HG02642 (cell line): ENCODE measurements around the gene TIMM44.

ENCODE experiments used
- ATAC-seq: cut with Tn5 transposase; IDR thresholded peaks from one replicate; pipeline ENCODE4 v1.9.1; 2021; ENCODE audit warnings: mild to moderate bottlenecking; ENCODE audit not compliant: unreplicated experiment, poor library complexity

TIMM44 gene

GRCh38 chr19:7916103-7916954 is 27.1 kb downstream of the TIMM44 start:
- ATAC-seq, result no peak

- ATAC-seq, result no peak
Measured at GRCh38 chr19:7915250-7916102, 28.0 kb downstream of the TIMM44 start.

DNA sequence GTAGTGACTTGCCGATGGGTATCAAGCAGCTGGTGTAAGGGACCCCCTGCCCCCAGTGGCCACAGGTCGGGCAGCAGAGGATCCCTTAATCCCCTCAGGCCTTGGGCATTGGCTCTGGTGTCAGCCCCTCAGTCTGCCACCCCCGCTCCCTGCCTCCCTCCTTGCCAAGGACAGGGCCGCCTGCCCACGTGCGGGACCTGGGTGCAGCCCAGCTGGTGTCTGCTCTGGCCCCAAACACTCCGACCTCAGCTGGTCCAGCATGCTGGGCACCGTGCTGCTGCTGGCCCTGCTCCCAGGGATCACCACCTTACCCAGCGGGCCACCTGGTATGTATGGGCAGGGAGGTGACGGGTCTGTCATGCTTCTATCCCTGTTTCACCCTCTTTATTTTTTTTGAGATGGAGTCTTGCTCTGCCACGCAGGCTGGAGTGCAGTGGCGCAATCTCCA is 28.8 kb downstream of the TIMM44 start, which contains the start of gene TGFBR3L:
TGFBR3L (plus strand) TSS at position 233 of the 448 bp plus-strand sequence.
- ATAC-seq, result no peak

DNA sequence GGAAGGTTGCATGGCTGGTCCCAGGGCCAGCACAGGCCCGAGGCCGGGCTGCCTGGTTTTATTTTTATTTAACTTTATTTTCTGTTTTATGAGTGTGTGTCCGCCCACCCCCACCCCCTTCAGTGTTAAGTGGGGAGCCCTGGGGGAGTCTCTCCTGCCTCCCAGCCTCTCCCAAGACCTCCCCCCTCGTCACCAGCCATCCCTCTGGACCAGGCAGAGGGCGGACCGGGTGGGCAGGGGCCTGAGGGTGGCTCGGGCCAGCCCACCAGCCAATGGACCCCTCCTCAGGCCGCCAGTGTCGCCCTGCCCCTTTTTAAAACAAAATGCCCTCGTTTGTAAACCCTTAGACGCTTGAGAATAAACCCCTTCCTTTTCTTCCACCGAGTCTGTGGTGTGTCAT is 29.4 kb downstream of the TIMM44 start:
- no peak for ATAC-seq

- no peak for ATAC-seq
Measured at GRCh38 chr19:7913652-7914051, 29.8 kb downstream of the TIMM44 start.

DNA sequence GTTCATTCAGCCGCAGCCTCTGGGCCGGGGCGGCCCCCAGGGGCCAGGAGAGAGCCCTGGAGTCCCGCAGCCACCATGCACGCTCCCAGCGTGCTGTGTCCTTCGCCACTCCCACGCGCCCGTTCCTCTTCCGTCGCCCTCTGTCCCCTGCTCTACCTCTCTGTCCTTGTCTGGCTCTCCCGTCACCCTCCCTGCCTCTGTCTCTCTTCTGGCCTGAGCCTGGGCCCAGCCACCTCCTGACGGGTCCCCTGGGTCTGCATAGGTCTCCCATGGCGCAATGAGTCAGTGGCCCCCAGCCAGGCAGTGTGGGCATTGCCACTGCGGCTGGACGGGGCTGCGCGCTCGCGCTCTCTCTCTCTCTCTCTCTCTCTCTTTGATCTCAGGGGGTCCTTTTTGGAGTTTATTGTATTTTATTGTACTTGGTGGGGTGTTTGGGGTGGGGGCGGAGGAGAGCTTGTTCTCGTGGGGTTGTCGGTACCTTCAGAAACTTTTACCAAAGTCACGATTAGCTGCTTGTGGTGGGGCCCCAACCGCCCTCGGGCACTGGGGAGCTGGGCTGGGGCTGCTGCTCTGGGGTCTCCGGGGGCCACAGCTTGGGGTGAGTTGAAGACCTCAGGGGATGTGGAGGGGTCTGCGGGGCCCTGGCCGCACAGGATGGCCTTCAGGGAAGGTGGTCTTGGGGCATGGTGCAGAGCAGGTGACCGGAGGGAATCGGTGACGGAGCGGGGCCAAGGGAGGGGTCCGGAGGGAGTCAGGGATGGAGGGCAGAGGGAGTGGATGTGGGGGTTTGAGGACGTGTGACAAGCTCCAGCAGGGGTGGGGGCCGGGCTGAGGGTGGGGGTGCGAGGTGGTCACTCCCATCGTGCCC is 30.5 kb downstream of the TIMM44 start:
- ATAC-seq, result no peak

DNA sequence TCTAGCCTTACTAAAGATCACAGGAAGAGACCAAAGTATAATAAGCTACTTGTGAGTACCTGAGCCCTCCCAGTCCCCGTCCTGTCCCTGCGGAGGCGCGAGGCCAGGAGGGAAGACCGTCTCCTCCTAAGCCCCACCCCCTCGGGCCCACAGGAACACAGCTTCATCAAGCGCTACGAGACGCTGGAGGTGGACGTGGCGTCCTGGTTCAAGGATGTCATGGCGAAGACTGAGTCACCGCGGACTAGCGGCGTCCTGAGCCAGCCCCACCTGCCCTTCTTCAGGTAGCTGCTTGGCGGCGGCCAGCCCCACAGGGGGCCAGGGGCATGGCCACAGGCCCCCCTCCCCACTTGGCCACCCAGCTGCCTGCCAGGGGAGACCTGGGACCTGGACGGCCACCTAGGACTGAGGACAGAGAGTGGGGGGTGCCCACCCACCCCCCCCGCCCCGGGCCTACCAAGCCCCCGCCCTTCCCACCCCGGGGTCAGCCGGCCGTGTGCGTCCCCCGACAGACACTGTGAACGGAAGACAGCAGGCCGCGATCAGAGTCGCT is 31.2 kb downstream of the TIMM44 start:
- no peak for ATAC-seq

DNA sequence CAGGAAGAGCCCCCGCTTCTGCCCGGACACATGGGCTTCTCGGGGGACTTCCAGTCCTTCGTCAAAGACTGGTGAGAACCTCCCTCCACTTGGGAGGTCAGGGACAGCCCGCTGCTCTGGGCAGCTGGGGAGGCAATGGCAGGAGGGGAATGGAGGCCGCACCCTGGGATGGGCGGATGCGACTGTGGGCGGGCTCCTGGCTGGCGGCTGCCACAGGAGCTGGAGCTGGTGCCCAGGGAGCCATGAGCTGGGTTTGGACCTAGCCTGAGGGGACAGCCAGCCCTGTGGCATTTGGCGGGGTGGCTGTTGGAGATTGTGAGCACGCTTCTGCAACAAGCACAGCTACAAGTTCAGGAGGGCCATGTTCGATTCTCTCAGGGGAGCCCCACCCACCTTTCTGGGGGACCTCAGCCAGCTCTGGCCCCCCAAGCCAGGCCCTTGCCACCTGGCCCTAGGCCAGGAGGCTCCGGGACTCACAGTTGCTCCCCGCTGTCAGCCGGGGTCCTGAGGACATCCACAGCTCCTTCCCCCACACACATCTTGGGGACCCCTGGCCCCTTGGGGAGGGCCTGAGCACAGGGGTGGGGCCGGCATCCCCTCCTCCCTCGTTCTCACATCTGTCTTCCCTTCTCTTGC is 31.8 kb downstream of the TIMM44 start:
- ATAC-seq, result no peak

DNA sequence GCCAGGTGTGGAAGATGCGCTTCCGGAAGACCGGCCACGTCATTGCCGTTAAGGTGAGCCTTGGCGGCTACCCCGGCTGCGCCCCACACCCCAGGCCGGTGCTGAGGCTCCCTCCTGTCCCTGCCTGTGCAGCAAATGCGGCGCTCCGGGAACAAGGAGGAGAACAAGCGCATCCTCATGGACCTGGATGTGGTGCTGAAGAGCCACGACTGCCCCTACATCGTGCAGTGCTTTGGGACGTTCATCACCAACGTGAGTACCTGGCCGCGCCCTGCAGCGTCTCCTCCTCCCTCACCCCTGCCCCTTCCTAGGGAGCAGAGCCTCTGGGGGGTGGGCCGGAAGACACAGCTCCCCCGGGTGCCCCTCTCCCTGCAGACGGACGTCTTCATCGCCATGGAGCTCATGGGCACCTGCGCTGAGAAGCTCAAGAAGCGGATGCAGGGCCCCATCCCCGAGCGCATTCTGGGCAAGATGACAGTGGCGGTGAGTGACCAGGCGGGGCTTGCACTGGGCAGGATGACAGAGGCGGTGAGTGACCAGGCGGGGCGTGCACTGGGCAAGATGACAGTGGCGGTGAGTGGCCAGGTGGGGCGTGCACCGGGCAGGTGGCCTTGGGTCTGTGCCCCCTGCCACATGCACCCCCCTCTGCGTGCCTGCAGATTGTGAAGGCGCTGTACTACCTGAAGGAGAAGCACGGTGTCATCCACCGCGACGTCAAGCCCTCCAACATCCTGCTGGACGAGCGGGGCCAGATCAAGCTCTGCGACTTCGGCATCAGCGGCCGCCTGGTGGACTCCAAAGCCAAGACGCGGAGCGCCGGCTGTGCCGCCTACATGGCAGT is 32.9 kb downstream of the TIMM44 start:
- no peak for ATAC-seq

DNA sequence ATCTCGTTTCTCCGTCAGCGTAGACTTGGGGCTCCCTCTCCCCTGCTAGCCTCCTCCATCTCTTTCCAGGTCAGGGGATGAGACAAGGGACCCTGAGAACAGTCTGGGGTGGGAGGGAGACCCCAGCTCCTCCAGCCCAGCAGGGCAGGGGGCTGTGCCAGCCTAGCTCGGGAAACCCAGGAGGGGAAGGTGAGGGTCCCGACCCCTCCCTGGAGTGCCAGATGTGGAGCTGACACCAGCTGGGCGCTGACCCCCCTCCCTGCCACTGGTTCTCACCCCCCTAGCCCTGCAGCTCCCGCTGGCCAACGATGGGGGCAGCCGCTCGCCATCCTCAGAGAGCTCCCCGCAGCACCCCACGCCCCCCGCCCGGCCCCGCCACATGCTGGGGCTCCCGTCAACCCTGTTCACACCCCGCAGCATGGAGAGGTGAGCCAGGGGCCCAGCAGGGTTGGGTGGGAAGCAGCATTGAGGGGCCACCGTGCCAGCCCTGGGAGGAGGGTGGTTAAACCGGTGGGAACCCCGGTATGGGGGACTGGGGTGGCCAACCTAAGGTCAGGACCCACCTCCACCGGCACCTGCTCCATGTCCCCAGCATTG is 33.9 kb downstream of the TIMM44 start:
- no peak for ATAC-seq

DNA sequence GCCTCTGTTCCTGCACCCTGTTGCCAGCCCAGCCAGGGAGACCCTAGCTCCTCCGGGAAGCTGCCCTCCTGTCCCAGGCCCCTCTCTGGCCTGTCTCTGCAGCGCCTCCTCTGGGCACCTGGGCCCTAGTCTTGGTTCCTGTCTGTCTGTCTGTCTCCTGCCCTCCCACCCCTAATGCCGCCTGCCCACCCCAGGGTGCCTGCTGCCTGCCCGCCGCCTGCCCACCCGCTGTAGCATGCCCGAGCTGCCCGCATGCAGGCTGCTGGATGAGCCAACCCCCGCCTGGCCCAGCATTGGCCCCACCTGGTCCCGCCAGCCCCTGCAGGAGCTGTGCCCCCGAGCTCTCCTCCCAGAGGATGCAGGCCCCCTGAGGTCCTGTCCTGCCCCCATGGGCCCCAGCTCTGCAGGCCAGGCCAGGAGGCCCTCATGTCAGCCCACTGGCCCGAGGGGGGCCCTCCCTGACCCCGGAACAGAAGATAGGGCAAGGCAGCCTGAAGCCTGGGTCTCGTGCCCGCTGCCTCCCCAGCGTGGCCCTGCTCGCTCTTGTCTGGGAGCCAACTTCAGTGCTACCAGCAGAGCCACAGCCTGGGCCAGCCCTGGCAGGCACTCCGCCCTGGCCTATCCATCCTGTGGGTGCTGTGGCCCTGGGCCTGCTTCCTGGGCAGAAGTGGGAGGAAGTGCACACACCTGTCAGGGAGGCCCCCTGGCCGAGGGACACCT is 34.6 kb downstream of the TIMM44 start:
- ATAC-seq, result no peak

DNA sequence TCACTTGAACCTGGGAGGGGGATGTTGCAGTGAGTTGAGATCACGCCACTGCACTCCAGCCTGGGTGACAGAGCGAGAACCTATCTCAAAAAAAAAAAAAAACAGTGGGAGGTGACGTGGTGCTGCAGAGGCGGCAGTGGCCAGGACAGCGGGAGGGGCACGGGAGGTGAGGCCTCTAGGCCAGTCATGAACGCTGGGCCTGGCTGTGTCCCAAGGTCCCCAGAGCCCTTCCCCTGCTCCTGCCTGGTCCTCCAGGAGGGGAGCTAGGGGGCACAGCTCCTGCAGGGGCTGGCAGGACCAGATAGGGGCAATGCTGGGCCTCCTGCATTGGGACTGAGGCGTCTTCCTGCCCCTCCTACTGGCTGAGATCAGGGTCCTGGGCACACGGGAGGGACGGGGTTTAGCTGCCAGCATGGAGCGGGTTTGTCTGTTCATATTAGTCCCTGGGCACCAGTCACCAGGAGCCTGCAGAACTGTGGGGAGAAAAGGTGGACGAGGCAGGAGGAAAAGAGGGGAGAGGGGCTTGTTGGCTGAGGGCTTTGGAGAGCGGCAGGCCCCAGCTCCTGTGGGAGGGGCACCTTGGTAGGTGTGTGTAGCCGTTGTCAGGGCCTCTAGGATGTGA is 35.3 kb downstream of the TIMM44 start:
- ATAC-seq, result no peak

DNA sequence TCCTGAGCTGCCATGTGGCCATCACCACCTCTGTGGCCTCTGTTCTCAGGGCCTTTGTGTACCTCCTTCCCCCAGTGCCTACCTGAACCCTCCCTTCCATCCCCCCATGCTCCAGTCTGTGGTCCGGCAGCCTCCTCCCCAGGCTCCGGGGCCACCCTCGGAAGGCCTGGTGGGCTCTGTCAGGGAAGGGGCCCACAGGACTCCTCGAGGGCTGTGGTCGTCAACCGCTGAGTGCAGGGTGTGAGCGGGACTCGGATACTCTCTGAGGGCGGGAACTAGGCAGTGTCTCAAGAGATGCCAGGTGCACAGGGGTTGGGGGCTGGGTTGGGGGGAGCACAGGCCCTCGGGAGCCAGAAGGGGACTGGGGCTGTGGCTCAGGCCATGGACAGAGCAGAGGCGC is 35.9 kb downstream of the TIMM44 start:
- no peak for ATAC-seq

- no peak for ATAC-seq
Measured at GRCh38 chr19:7907122-7907521, 36.3 kb downstream of the TIMM44 start.

DNA sequence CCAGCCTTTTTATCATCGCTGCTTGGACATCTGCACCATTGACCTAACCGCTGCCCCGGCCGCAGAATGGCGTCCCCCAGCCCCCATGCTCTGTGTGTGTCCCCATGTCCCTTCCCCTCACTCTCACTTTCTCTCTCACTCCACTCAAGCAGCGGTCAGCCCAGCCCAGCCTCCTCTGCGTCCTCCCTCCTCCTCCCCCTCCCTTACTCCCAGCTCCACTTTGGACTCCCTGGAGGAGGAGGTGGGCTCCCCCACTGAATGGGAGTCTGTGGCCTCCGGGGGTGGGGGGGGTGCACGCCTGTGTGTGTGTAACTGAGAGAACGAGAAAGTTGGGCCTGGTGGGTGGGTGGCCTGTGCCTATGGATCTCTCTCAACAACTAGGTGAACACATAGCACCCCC is 37.6 kb downstream of the TIMM44 start:
- ATAC-seq, result no peak

GRCh38 chr19:7905268-7905667 is 38.2 kb downstream of the TIMM44 start:
- ATAC-seq, result no peak
